ENCODE data around the gene SMAD5.

DNA sequence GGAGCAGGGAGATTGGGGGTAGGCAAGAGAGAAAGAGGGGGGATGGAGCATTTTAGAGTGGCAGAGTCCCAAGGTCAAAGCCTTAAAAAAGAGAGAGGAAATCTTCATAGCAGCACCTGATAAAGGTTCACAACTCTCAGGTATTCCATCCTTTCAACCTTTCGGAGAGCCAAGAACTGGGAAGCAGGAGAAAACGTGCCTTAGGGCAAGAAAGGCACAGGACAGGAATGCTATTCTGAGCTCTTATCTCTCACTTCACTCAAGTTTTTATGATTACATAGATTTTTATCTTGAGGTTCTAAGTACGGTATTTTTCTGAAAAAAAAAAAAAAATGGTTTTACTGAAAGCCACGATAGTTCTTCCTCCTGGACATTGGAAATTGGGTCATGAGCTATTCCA, 34.5 kb upstream of the SMAD5 start:
- TF ChIP-seq, protein P1, sequence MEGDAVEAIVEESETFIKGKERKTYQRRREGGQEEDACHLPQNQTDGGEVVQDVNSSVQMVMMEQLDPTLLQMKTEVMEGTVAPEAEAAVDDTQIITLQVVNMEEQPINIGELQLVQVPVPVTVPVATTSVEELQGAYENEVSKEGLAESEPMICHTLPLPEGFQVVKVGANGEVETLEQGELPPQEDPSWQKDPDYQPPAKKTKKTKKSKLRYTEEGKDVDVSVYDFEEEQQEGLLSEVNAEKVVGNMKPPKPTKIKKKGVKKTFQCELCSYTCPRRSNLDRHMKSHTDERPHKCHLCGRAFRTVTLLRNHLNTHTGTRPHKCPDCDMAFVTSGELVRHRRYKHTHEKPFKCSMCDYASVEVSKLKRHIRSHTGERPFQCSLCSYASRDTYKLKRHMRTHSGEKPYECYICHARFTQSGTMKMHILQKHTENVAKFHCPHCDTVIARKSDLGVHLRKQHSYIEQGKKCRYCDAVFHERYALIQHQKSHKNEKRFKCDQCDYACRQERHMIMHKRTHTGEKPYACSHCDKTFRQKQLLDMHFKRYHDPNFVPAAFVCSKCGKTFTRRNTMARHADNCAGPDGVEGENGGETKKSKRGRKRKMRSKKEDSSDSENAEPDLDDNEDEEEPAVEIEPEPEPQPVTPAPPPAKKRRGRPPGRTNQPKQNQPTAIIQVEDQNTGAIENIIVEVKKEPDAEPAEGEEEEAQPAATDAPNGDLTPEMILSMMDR (IDR thresholded peaks at IDR 0.05) = no peak
- TF ChIP-seq POLR2A (IDR thresholded peaks at IDR 0.05) (no peak), POLR2AphosphoS5 (IDR thresholded peaks at IDR 0.05) (no peak)
